Measurements from ENCODE around the gene PI4K2B.
"Not testable (repeated sequence)": the region's sequence is repeated elsewhere in the genome, so short reads cannot be mapped to it uniquely, and the experiment has no call there.

Gene PI4K2B
- total RNA-seq, result 53.1 to 85.9 (median 84.2) reads per million in 3 experiments

GRCh38 chr4:25233737-25234389 lies at the start of gene PI4K2B:
TSS of gene PI4K2B (plus strand) at chr4:25234033. CDS start at chr4:25234164, 131 bp downstream.
- peak; percentile 95 for DNase-seq

- no peak for DNase-seq
Measured at GRCh38 chr4:25184056-25184455, 49.8 kb upstream of the PI4K2B start.

GRCh38 chr4:25190407-25190806 lies 43.4 kb upstream of the PI4K2B start:
- DNase-seq, result no peak

- DNase-seq, result no peak
Measured at GRCh38 chr4:25198713-25199112, 35.1 kb upstream of the PI4K2B start.

- DNase-seq, result no peak
Measured at GRCh38 chr4:25207997-25208396, 25.8 kb upstream of the PI4K2B start.

GRCh38 chr4:25209702-25210101 lies 24.1 kb upstream of the PI4K2B start:
- no peak for DNase-seq

GRCh38 chr4:25211721-25212120 lies 22.1 kb upstream of the PI4K2B start:
- DNase-seq, result no peak

- DNase-seq, result no peak
Measured at GRCh38 chr4:25212822-25213221, 21.0 kb upstream of the PI4K2B start.

- no peak for DNase-seq
Measured at GRCh38 chr4:25213347-25213979, 20.4 kb upstream of the PI4K2B start.

GRCh38 chr4:25214750-25215149 lies 19.1 kb upstream of the PI4K2B start:
- DNase-seq, result not testable (repeated sequence)

- no peak for DNase-seq
Measured at GRCh38 chr4:25215511-25215910, 18.3 kb upstream of the PI4K2B start.

GRCh38 chr4:25221377-25221776 lies 12.5 kb upstream of the PI4K2B start:
- DNase-seq, result no peak

GRCh38 chr4:25223802-25224375 lies 9.9 kb upstream of the PI4K2B start:
- no peak for DNase-seq

- no peak for DNase-seq
Measured at GRCh38 chr4:25229804-25230203, 4.0 kb upstream of the PI4K2B start.

- DNase-seq, result no peak
Measured at GRCh38 chr4:25233194-25233593, 639 bp upstream of the PI4K2B start.

- peak; percentile 78 for DNase-seq
Measured at GRCh38 chr4:25234390-25235370, 847 bp downstream of the PI4K2B start.

GRCh38 chr4:25235401-25235800 lies 1.6 kb downstream of the PI4K2B start:
- no peak for DNase-seq

GRCh38 chr4:25236030-25236429 lies 2.2 kb downstream of the PI4K2B start:
- not testable (repeated sequence) for DNase-seq

- DNase-seq, result no peak
Measured at GRCh38 chr4:25236971-25237370, 3.1 kb downstream of the PI4K2B start.

- no peak for DNase-seq
Measured at GRCh38 chr4:25238052-25238451, 4.2 kb downstream of the PI4K2B start.

- DNase-seq, result not testable (repeated sequence)
Measured at GRCh38 chr4:25239528-25239927, 5.7 kb downstream of the PI4K2B start.

GRCh38 chr4:25240754-25241210 lies 6.9 kb downstream of the PI4K2B start:
- not testable (repeated sequence) for DNase-seq

- not testable (repeated sequence) for DNase-seq
Measured at GRCh38 chr4:25242195-25242594, 8.4 kb downstream of the PI4K2B start.

Data from central memory CD4-positive, alpha-beta T cell (primary cell).